Body of pancreas (tissue), 4 donors: Measurements from ENCODE around the gene ZBTB22. TPM values are rescaled to one million over a fixed set of nuclear protein-coding genes. Genes with fewer than 3 reads are reported as not detected.
"Not testable (repeated sequence)": the region's sequence is repeated elsewhere in the genome, so short reads cannot be mapped to it uniquely, and the experiment has no call there.

Experiments used
- ATAC-seq: fragments of 150-250 bp; one replicate; pipeline ENCODE4 v1.9.1; 2016
- DNase-seq, 4 donors: peaks; one replicate each; pipeline ENCODE4 v3.0.0-alpha.2; 2019
- H3K27ac ChIP-seq, 4 donors: fragments of 200-600 bp; sonication (generic); 1 replicate in 3 of 4; 2 replicates in 1 of 4; pipeline versions ENCODE4 v1.5.1 to v1.6.1; 2016 to 2019; ENCODE audit warnings: mild to moderate bottlenecking in 1 of 4, mixed read lengths in 1 of 4, moderate library complexity in 1 of 4
- H3K27me3 ChIP-seq, 2 donors: fragments of 200-600 bp; sonication (generic); one replicate each; pipeline ENCODE4 v1.6.0; 2016; ENCODE audit warnings: mild to moderate bottlenecking in 1 of 2
- H3K36me3 ChIP-seq, 2 donors: fragments of 200-600 bp; sonication (generic); replicated peaks in 1 of 2; 2 replicates each; pipeline ENCODE4 v1.5.1; 2016; ENCODE audit warnings: low read depth in 2 of 2; ENCODE audit not compliant: insufficient read depth in 1 of 2
- H3K4me1 ChIP-seq: fragments of 200-600 bp; sonication (generic); one replicate; pipeline ENCODE4 v1.6.0; 2016
- H3K4me3 ChIP-seq, 2 donors: fragments of 200-600 bp; sonication (generic); 1 replicate in 1 of 2; 2 replicates in 1 of 2; pipeline ENCODE4 v1.5.1; 2016 to 2019
- H3K9me3 ChIP-seq, 3 donors: fragments of 200-600 bp; sonication (generic); 1 replicate in 2 of 3; 2 replicates in 1 of 3; pipeline ENCODE4 v1.5.1; 2016
- CTCF ChIP-seq, 7 experiments: fragments of 450-650 bp in 4 of 7; fragments of 200-600 bp in 3 of 7; sonication (generic) in 3 of 7; IDR thresholded peaks; one replicate each; pipeline ENCODE4 v1.5.1; 2016 to 2019; ENCODE audit warnings: antibody characterized with exemption in 7 of 7
- POLR2A ChIP-seq, 3 donors: fragments of 450-650 bp; IDR thresholded peaks; one replicate each; pipeline ENCODE4 v1.6.1; 2016; ENCODE audit warnings: antibody characterized with exemption in 3 of 3, mild to moderate bottlenecking in 2 of 3
- WGBS, 2 donors: methylation state at CpG; one replicate each; pipeline ENCODE4 v1.1.5; 2017; 5-methylcytosine and 5-hydroxymethylcytosine counted together
- intact Hi-C: fragments of 100-400 bp; cut with DNase I; formaldehyde crosslinking; loops from one replicate; pipeline ENCODE4 v1.15.1; 2023
- total RNA-seq, 2 donors: library from RNA; depleted of rRNA; stranded (reverse); fragments of >200 nt; gene quantifications; one replicate each; pipeline ENCODE4 v1.1.0, GENCODE V29; 2016

Gene ZBTB22
- total RNA-seq, 2 donors from 2014 or later = 12.7 to 14.8 TPM

GRCh38 chr6:33359331-33359730, 41.8 kb upstream of the ZBTB22 start:
- Histone ChIP-seq H3K9me3 (no peaks in the 10 kb centered on the region), H3K4me1 (no peaks in the 10 kb centered on the region), H3K36me3 (no peaks in the 10 kb centered on the region), H3K4me3 (no peak overlapping the region), H3K27me3 (no peaks in the 10 kb centered on the region), H3K27ac (no peak overlapping the region)
- no peak for TF ChIP-seq CTCF (IDR thresholded peaks at IDR 0.05)
- TF ChIP-seq POLR2A (IDR thresholded peaks at IDR 0.05) = no peak
- no peak for ATAC-seq
- no peak for DNase-seq
- intact Hi-C loops = no loop called here

GRCh38 chr6:33357160-33357871, 39.8 kb upstream of the ZBTB22 start:
- H3K27me3 ChIP-seq, intact Hi-C loops, H3K27ac ChIP-seq, H3K9me3 ChIP-seq, H3K4me3 ChIP-seq, H3K36me3 ChIP-seq, ATAC-seq, DNase-seq, H3K4me1 ChIP-seq: not testable (repeated sequence)
- WGBS, 2 donors = 48 to 58% methylated on average over 13 of the region's 13 CpGs

GRCh38 chr6:33356295-33356694, 38.8 kb upstream of the ZBTB22 start:
- no peak for TF ChIP-seq CTCF (IDR thresholded peaks at IDR 0.05)
- no peak for TF ChIP-seq POLR2A (IDR thresholded peaks at IDR 0.05)
- H3K4me1 ChIP-seq = no peaks in the 10 kb centered on the region
- H3K36me3 ChIP-seq = no peaks in the 10 kb centered on the region
- WGBS, 2 donors = 61 to 82% methylated on average over 3 of the region's 3 CpGs
- H3K27me3 ChIP-seq = no peaks in the 10 kb centered on the region
- H3K4me3 ChIP-seq = no peak overlapping the region
- intact Hi-C loops = no loop called here
- DNase-seq (no peak), ATAC-seq (no peak)
- H3K9me3 ChIP-seq = no peaks in the 10 kb centered on the region
- H3K27ac ChIP-seq = no peak overlapping the region

- WGBS, 2 donors = 76 to 77% methylated on average over 6 of the region's 6 CpGs
- H3K27ac ChIP-seq, ATAC-seq, H3K4me3 ChIP-seq, H3K27me3 ChIP-seq, H3K9me3 ChIP-seq, DNase-seq, intact Hi-C loops, H3K4me1 ChIP-seq, H3K36me3 ChIP-seq: not testable (repeated sequence)
Observed at GRCh38 chr6:33355860-33356259, 38.3 kb upstream of the ZBTB22 start.

GRCh38 chr6:33347816-33348215, 30.3 kb upstream of the ZBTB22 start:
- intact Hi-C loops = no loop called here
- H3K9me3 ChIP-seq = no peaks in the 10 kb centered on the region
- DNase-seq (no peak), ATAC-seq (no peak)
- no peak overlapping the region for H3K27ac ChIP-seq
- H3K36me3 ChIP-seq = no peaks in the 10 kb centered on the region
- no peaks in the 10 kb centered on the region for H3K27me3 ChIP-seq
- WGBS, 2 donors = 83 to 84% methylated on average over 5 of the region's 5 CpGs
- TF ChIP-seq CTCF (IDR thresholded peaks at IDR 0.05) (no peak), POLR2A (IDR thresholded peaks at IDR 0.05) (no peak)
- H3K4me1 ChIP-seq = no peaks in the 10 kb centered on the region
- H3K4me3 ChIP-seq = no peak overlapping the region

- H3K27ac ChIP-seq, H3K4me1 ChIP-seq, ATAC-seq, H3K4me3 ChIP-seq, H3K36me3 ChIP-seq, DNase-seq, H3K9me3 ChIP-seq, H3K27me3 ChIP-seq, intact Hi-C loops: not testable (repeated sequence)
- WGBS, 2 donors = 70 to 78% methylated on average over 5 of the region's 5 CpGs
Observed at GRCh38 chr6:33346972-33347371, 29.4 kb upstream of the ZBTB22 start.
